ENCODE results near the gene NEIL3.

GRCh38 chr4:177411996-177412395 lies 102.3 kb downstream of the NEIL3 start:
- TF ChIP-seq EZH2 (IDR thresholded peaks at IDR 0.05; ENCODE audit: low read length, unreplicated experiment) (no peak), CTCF (conservative IDR thresholded peaks at IDR 0.05; ENCODE audit: low read depth, low read length) (no peak)
